NCI-H2107 treated with DMSO at 0.1 percent for 48 hours (cell line): Measurements from ENCODE around the gene PARD3.

Source experiments
- DNase-seq: peaks from one replicate; lab custom pipeline; 2025; ENCODE audit not compliant: unreplicated experiment; lab: John Stamatoyannopoulos, UW

The PARD3 gene

DNA sequence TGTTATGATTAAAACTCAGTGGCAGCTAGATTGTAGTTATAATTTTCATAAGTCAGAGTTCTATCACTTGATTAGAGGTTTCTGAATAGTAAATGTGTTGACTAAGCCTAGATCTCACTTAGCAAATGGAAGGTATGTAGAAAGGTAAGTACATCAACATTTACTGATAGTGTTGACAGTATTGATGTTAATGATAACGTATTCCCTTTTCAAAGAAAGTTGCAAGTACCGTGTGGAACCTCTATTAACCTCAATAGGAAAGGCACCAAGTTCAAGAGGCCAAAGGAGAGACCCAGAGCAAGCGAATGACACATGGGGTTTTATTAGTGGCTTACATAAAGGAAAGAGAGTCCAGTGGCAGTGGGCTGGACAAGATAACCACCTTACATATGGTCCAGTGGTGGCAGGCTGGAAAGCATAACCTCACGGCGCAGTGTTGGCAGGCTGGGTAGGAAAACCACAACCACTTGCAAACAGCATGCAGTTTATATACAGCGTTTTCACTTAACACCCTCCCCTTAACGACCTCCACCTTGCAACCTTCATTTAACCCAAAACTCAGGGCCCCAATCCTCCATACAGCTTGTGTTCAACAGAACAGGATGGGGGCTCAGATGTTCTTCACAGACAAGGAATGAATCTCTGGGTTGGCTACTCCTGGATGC lies 611.0 kb downstream of the PARD3 start:
- DNase-seq = no peak

- DNase-seq = peak; percentile 54
Observed at GRCh38 chr10:34200355-34200901, 614.7 kb downstream of the PARD3 start.

DNA sequence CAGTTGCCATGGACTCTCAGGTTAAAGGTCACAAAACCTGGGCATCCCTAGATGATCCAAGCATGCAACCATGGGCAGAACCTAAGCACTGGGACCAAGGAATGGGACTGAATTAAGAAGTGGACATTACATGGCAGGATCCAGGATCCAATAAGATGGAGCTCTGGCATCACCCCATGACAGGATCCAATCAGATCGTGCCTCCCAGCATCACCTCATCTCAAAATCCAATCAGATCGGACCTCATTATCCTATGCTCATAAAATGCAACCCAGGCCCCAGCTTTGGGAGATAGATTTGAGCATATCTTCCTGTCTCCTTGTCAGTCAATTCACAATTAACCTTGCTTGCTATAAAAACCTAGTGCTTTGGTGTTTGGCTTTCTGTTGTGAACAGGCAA lies 616.1 kb downstream of the PARD3 start:
- no peak for DNase-seq

DNA sequence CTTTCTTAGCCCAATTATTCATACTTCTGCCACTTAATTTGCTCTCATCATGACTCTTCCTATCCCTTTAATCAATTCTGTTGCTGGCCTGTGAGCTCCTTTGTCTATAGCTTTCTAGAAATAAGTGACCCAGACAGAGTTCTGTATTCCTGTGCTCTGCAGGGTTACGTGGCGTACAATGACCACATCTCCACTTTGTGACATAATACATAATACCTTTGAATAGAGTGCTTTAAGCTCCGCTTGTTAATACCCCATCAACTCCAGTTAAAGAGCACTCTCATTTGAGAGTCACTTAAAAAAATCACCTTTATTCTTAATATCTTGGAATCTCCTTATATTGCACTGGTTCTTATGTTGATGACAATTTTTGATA lies 619.0 kb downstream of the PARD3 start:
- DNase-seq = no peak

- DNase-seq = no peak
Observed at GRCh38 chr10:34195364-34196057, 619.6 kb downstream of the PARD3 start.

- no peak for DNase-seq
Observed at GRCh38 chr10:34193931-34194626, 621.0 kb downstream of the PARD3 start.

- DNase-seq = no peak
Observed at GRCh38 chr10:34192646-34193045, 622.5 kb downstream of the PARD3 start.

GRCh38 chr10:34191406-34191805 lies 623.7 kb downstream of the PARD3 start:
- DNase-seq = no peak

DNA sequence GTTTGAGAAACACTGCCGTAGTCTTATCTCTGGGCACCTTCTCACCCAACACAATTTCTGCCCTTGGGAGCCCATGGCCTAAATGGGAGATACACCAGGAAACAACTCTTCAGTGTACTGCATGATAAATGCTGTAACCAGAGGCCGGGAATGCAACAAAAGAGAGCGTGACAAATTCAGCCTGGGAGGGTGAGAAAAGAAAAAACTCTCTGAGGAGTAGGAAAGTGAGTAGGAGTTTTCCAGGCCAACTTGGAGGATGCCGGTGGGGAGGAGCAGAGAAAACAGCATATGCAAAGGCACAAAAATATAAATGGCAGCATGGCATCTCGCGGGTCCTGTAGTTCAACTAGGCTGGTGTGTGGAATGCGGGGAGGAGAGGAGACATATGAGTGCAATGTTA lies 624.5 kb downstream of the PARD3 start:
- no peak for DNase-seq

DNA sequence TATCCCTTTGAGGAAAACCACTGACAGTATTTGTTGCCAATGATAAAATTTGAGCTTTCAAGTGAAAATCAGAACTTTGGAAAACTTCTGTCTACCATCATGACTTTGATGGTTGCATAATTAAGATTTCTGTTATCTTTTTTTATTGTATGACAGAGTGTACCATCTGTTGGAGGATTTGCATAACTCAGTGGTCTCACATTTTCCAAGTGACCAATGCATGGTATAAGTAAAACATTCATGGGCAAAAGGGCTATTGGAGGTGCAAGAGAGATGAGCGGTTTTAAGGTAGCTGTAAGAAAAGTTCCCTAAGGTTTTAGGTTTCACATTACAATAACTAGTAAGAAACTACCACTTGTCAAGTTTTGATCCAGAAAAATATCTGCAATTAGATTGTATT lies 625.3 kb downstream of the PARD3 start:
- no peak for DNase-seq

DNA sequence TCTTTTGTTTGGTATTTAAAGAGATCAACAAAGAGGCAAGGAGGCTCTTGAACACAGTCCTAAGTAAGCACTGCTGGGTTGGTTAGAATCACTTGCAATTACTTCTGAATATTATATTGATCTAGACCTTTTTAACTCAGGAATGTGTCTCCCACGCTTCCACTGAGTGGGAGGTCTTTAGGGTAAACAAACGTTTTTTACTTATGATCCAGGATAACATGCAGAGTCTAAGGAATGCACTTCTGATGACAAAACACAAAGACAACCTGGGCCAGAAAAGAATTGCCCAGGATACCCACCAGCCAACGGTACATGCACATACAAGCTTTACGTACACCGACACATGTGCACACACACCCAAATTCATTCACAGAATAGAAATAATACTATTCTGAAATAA lies 626.9 kb downstream of the PARD3 start:
- no peak for DNase-seq

GRCh38 chr10:34187201-34187600 lies 627.9 kb downstream of the PARD3 start:
- no peak for DNase-seq

DNA sequence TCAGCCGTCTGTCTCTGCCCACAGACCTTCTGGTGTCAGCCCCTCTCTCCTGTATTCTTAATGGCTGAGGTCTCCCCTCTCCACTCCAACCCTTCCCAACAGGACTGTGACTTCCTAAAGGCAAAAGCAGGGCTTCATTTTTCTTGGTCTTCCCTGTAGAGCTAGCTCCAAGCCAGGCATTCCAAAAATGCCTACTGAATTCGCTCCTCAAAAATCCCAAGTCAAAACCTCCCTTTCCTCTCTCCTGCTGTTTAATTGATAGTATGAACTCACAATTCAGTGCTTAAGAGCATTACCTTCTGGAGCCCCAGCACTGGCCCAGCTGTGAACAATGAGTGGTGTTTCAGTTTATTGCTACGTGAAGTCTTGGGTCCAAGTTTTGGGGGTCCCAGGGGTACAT lies 628.4 kb downstream of the PARD3 start:
- DNase-seq = no peak

DNA sequence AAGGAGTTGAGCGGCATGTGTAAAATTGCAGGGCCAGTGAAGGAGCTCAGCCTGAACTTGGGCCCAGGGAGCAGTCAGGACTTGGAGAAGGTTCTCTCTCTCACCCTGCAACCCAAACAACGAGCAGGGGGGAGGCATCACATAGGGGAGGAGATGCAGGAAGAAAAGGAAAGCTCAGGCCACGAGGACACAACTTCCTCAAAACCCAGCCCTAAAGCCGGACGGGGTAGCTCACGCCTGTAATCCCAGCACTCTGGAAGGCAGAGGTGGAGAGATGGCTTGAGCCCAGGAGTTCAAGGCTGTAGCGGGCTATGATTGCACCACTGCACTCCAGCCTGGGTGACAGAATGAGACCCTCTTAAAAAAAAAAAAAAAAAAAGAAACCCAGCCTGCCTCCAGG lies 629.1 kb downstream of the PARD3 start:
- DNase-seq = no peak

GRCh38 chr10:34184939-34185386 lies 630.1 kb downstream of the PARD3 start:
- DNase-seq = no peak

DNA sequence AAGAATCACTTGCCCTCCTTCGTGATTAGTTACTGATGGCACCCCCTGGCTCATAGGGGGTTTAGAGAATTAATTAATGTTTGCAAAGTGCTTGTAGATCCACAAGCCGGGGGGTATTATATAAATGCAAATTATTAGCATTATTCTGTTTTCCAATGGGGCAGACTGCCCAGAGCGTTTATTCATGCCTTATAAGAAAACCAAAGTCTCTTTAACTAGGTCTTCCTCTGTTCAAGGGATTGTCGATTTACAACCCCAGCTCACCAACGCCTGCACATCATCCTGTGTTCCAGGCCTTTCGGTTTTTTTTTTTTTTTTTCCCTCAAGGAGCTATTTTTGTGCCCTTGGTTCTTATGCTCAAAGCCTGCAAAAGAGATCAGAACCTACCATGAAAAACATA lies 630.7 kb downstream of the PARD3 start:
- no peak for DNase-seq

GRCh38 chr10:34183016-34183796 lies 631.9 kb downstream of the PARD3 start:
- no peak for DNase-seq

- no peak for DNase-seq
Observed at GRCh38 chr10:34181553-34182300, 633.4 kb downstream of the PARD3 start.

- no peak for DNase-seq
Observed at GRCh38 chr10:34180749-34181148, 634.3 kb downstream of the PARD3 start.

GRCh38 chr10:34179280-34179679 lies 635.8 kb downstream of the PARD3 start:
- no peak for DNase-seq
